ENCODE measurements around the gene FAM118B. TPM values are rescaled to one million over a fixed set of nuclear protein-coding genes. Genes with fewer than 3 reads are reported as not detected.

The FAM118B gene
- total RNA-seq, 1 donor from 2014 or later = 37.5 TPM

DNA sequence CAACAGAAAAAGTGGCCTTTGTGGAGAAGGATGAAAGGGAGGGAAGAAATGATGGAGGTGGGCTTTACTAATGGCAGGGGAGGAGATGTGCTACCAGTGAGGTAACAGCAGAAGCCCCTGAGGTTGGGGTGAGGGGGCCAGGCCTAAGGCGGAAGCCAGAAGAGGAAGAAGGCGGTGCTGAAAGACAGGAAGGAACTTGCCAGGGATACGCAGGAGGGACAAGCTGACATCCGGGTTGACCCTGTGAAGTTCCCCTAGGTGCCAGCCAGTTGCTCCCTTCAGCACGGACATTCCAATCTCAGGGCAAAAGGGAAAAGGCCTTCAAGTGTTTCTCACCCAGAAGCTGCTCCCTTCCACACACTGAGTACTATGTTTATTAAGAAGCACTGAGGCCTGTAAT, 69.0 kb downstream of the FAM118B start:
- TF ChIP-seq, protein P1, sequence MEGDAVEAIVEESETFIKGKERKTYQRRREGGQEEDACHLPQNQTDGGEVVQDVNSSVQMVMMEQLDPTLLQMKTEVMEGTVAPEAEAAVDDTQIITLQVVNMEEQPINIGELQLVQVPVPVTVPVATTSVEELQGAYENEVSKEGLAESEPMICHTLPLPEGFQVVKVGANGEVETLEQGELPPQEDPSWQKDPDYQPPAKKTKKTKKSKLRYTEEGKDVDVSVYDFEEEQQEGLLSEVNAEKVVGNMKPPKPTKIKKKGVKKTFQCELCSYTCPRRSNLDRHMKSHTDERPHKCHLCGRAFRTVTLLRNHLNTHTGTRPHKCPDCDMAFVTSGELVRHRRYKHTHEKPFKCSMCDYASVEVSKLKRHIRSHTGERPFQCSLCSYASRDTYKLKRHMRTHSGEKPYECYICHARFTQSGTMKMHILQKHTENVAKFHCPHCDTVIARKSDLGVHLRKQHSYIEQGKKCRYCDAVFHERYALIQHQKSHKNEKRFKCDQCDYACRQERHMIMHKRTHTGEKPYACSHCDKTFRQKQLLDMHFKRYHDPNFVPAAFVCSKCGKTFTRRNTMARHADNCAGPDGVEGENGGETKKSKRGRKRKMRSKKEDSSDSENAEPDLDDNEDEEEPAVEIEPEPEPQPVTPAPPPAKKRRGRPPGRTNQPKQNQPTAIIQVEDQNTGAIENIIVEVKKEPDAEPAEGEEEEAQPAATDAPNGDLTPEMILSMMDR (IDR thresholded peaks at IDR 0.05) = no peak
- H3K27ac ChIP-seq = peak overlapping the region; percentile 40
- H3K36me3 ChIP-seq = peaks cover 7% of the 10 kb centered on the region
- H3K9me3 ChIP-seq = no peaks in the 10 kb centered on the region
- H3K27me3 ChIP-seq = no peaks in the 10 kb centered on the region
- peaks cover 23% of the 10 kb centered on the region for H3K4me1 ChIP-seq
- no peak for DNase-seq
- peak; percentile 13 for ATAC-seq
- intact Hi-C loops (cut with DNase I) = no loop called here
- no peak overlapping the region for H3K4me3 ChIP-seq

DNA sequence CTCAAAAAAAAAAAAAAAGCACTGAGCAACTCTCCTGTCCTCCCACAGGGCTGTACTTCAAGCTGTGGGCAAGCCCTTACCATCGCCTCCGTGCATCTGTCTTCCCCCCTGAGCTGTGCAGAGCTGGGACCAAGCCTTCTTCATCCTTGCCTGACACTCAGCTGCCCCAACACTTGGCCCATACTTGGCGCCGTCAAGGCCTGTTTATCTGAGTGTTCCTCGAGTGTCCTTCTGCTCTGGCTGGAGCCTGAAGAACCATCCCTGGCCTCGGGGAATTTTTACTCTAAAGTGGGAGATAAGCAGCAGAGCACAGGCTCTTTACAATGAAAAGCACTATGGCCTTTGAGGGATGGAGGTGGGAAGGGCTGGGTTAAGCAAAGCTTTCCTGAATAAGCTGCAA, 69.7 kb downstream of the FAM118B start:
- peak; percentile 71 for DNase-seq
- peak; percentile 57 for ATAC-seq
- Histone ChIP-seq H3K9me3 (no peaks in the 10 kb centered on the region), H3K27ac (no peak overlapping the region), H3K4me1 (peaks cover 23% of the 10 kb centered on the region), H3K27me3 (no peaks in the 10 kb centered on the region), H3K4me3 (no peak overlapping the region), H3K36me3 (peaks cover 7% of the 10 kb centered on the region)
- TF ChIP-seq, protein P1 (IDR thresholded peaks at IDR 0.05) = no peak
- intact Hi-C loops (cut with DNase I) = no loop called here

DNA sequence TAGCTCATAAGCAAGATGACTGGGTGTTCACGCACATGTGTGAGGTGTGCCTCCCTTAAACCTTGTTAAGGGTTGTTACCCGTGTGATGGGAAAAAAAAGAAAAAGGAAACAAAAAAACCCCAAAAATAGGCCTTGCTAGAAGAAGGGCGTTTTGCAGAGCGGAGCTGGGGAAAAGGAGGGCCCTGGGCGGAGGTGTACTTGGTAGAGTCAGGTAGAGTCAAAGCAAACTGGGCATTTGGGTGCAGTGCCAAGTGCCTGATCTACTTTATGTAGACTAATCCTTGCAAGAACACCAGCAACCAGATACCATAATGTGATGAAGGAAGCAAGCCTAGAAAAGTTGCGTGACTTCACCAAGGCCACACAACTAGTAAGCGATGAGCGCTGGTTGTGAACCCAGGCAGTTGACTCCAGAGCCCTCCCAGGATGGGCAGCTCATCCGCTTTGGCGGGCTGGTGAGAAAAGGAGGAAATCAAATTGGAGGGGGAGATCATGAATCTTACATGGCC, 70.1 kb downstream of the FAM118B start:
- intact Hi-C loops (cut with DNase I) = no loop called here

DNA sequence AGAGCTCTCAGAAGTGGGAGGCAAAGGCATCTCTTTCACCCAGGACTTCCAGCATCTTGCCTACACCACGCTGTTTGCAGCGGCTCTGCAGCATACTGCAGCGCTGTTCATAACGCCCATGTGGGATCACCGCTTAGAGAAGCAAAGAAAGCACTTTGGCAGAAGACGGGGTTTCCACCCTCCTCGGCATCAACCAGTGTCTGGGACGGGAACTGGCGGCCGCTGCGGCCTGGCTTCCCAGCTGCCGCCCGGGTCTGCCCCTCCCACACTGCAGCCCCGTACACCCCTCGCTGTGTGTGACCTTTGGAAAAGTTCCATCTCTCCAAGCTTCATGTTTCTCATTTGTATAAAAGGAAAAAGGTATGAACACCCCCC, 70.8 kb downstream of the FAM118B start:
- Histone ChIP-seq H3K27ac (peak overlapping the region; percentile 90), H3K9me3 (no peaks in the 10 kb centered on the region), H3K36me3 (peaks cover 2% of the 10 kb centered on the region), H3K27me3 (no peaks in the 10 kb centered on the region), H3K4me3 (peak overlapping the region; percentile 63), H3K4me1 (peaks cover 23% of the 10 kb centered on the region)
- TF ChIP-seq, protein P1 (IDR thresholded peaks at IDR 0.05) = no peak
- intact Hi-C loops (cut with DNase I) = no loop called here
- DNase-seq (peak; percentile 71), ATAC-seq (peak; percentile 51)

More for the DNA sequence above, 70.1 kb downstream of the FAM118B start:
- TF ChIP-seq, protein P1 (IDR thresholded peaks at IDR 0.05) = no peak
- Histone ChIP-seq H3K9me3 (no peaks in the 10 kb centered on the region), H3K36me3 (peaks cover 7% of the 10 kb centered on the region), H3K27ac (peak overlapping the region; percentile 90), H3K27me3 (no peaks in the 10 kb centered on the region), H3K4me1 (peaks cover 23% of the 10 kb centered on the region), H3K4me3 (no peak overlapping the region)
- ATAC-seq = no peak
- DNase-seq = no peak

DNA sequence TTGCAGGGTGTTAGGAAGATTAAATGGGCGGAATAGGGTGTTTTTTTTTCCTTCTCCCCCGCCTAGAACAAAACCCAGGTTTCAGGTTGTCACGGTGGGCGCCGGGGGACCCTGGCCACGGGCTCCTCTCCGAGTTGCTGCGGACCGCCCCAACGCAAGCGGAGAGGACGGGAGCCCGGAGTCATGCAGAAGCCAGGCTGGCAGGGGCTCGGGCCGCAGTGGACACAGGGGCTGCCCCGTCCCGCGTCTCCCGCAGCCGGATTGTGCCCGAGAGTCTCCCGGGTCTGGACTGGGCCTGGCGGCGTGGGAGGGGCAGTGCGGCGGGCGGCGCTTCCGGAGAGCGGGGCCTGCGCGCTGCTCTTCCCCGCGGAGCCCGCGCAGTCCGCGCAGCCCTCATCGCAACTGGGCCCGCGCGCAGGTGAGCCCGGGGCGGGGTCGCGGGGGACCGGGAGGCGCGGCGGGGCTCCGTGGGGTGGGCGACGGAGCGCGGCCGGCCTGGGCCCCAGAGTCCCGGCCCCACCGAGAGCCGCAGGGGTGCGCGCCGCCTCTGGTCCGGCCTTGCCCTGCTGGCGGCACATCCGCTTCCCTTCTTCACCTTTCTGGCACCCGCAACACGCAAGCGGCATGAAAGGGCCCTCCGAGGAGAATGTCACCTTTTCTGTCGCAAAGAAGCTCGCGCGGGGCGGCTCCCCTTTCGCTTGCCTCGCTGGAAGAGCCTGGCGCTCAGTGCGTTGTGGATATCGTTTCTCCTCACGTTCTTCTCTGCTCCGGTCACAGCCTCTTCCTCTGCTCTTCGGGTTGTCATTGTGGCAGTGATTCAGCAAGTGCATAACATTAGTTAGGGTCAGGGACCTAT, 71.4 kb downstream of the FAM118B start, which contains the start of gene TIRAP:
TIRAP (plus strand) TSS at position 358 of the 856 bp plus-strand sequence. CDS start 7,802 bp downstream, outside the sequence.
- peak; percentile 89 for ATAC-seq
- no peaks in the 10 kb centered on the region for H3K9me3 ChIP-seq
- H3K4me3 ChIP-seq = peak within 1 kb of the TSS; percentile 63
- TF ChIP-seq, protein P1 (IDR thresholded peaks at IDR 0.05) = no peak
- H3K27me3 ChIP-seq = no peaks in the 10 kb centered on the region
- DNase-seq = peak; percentile 89
- peaks cover 23% of the 10 kb centered on the region for H3K4me1 ChIP-seq
- peak within 1 kb of the TSS; percentile 90 for H3K27ac ChIP-seq
- peaks cover 4% of the 10 kb centered on the region for H3K36me3 ChIP-seq
- intact Hi-C loops (cut with DNase I) = no loop called here
